ENCODE measurements around the gene SQSTM1.

DNA sequence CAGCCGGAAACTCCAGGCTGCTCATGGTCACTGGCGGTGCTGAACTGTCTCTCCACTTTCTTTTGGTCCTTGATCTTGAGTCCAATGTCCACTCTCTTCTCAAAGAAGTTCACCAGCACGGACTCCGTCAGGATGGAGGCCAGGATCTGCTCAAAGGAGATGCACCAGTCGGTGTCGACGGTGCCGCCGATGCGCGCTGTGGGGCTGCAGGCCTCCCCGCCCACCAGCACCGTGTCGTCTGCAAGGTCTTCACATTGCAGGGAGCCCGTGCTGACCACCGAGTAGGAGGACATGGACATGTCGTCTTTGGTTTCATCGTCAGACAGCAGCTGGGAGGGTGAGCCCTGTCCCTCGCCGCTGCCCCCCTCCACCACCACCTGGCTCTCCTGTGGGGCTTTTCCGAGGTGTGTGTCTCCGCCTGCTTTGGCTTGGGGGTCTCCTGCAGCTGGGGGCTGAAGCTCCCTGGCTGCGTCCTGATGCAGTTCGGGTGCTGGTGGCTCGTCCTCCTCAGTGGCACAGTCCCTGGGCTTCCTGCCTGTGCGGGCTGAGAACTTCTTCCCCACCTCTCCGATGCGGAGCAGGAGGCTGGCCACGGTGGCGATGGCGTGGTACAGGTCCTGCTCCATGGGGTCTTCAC is 42.9 kb downstream of the SQSTM1 start:
- TF ChIP-seq, protein P1, sequence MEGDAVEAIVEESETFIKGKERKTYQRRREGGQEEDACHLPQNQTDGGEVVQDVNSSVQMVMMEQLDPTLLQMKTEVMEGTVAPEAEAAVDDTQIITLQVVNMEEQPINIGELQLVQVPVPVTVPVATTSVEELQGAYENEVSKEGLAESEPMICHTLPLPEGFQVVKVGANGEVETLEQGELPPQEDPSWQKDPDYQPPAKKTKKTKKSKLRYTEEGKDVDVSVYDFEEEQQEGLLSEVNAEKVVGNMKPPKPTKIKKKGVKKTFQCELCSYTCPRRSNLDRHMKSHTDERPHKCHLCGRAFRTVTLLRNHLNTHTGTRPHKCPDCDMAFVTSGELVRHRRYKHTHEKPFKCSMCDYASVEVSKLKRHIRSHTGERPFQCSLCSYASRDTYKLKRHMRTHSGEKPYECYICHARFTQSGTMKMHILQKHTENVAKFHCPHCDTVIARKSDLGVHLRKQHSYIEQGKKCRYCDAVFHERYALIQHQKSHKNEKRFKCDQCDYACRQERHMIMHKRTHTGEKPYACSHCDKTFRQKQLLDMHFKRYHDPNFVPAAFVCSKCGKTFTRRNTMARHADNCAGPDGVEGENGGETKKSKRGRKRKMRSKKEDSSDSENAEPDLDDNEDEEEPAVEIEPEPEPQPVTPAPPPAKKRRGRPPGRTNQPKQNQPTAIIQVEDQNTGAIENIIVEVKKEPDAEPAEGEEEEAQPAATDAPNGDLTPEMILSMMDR (conservative IDR thresholded peaks at IDR 0.05; ENCODE audit: low read depth, low read length): no peak
- TF ChIP-seq EZH2 (IDR thresholded peaks at IDR 0.05; ENCODE audit: low read length, unreplicated experiment) (no peak), EZH2phosphoT487 (IDR thresholded peaks at IDR 0.05; ENCODE audit: borderline replicate concordance, low read length) (no peak)

Data from PC-3 (cell line).